Glomerular endothelial cell (primary cell): ENCODE measurements around the gene GOT2. TPM values are rescaled to one million over a fixed set of nuclear protein-coding genes. Genes with fewer than 3 reads are reported as not detected.
"Not testable (repeated sequence)": the region's sequence is repeated elsewhere in the genome, so short reads cannot be mapped to it uniquely, and the experiment has no call there.

Experiments used
- DNase-seq: peaks from one replicate; pipeline ENCODE4 v3.0.0-alpha.2; 2011; ENCODE audit warnings: low read depth, low spot score; ENCODE audit errors: extremely low read depth
- total RNA-seq: library from RNA; depleted of rRNA; stranded (reverse); fragments of >200 nt; gene quantifications from 2 replicates; pipeline ENCODE4 v1.2.3, GENCODE V29; 2015

GOT2 gene
- total RNA-seq, 1 donor from 2014 or later, result 112 TPM

DNA sequence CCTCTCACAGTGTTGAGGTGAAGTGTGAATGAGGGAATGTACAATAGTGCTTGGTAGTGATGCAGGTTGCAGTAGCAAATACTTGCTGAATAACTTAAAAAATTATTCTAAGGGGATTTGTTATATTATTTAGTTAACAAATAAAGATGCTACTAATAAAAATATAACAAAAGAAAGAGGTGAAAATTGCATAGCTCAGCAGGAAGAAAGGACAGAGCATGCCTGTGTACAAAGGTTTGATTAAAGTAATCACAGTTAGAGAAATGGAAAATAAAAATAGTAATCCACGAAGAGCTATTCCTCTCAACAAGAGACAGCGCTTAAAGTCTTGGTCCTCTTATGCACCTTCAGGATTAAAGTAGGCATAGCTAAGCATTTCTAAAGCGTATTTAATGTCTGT, 11.0 kb downstream of the GOT2 start:
- DNase-seq, result no peak

DNA sequence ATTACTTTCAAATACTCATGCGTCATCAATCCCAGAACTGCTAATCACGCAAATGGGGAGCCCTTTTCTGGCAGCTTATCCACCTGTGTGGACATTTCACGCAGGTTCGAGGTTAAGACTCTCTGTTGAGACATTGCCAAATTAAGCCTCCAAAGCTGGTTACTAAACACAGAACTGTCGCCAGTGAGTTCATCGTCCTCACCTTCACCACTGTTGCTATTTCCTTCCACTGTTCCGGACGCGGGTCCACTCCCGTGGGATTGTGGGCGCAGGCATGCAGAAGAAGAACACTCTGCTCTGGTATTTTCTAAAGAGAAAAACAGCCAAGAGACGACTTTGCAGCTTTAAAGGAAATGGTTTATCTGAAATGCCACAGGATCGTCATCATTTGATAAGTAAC, 16.1 kb downstream of the GOT2 start:
- no peak for DNase-seq

DNA sequence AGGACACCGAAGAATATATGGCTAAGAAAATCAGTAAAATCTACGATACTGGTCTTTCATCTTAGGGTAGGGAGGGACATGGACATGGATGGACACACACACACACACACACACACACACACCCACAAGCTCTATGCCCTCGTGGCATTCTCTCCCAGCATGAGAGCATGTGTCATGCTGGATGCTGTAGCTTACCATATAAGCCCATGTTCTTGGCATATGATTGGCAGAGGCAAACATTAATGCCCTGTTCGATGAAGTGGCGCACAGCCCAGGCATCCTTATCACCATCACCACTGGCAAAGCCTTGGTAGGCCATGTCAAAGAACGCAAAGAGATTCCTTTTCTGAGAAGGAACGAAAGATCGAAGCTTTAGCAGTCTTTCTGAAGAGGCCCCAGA, 17.6 kb downstream of the GOT2 start:
- no peak for DNase-seq

DNA sequence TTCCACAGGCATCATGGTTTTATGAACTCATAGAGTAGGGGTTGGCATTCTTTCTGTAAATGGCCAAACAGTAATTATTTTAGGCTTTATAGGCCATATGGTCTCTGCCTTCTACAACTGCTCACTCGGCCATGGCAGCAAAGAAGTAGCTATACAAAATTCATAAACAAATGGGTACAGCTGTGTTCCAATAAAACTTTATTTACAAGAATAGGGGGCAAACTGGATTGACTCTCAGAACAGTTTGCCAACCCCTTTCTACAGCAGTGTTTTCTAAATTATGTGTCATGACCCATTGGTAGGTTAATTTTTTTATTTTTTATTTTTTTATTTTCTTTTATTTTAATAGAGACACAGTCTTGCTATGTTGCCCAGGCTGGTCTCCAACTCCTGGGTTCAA, 20.4 kb downstream of the GOT2 start:
- no peak for DNase-seq

DNA sequence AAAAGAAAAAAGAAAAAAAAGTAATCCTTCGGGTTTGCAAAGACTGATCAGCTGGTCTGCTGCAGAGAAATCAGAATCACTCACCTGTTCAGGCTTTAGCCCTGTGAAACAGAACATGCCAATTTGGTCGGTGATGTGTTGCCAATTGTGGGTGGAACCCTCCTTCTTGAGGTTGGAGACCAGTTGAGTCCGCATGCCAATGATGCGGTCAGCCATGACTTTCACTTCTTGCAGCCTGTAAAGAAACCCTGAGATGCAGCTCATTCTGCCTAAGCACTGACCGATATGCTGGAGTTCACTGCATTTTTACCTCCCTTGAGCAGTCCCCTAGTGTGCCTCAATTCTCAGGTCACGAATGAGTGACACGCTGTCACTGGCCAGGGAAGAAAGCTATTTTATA, 24.8 kb downstream of the GOT2 start:
- DNase-seq, result no peak

DNA sequence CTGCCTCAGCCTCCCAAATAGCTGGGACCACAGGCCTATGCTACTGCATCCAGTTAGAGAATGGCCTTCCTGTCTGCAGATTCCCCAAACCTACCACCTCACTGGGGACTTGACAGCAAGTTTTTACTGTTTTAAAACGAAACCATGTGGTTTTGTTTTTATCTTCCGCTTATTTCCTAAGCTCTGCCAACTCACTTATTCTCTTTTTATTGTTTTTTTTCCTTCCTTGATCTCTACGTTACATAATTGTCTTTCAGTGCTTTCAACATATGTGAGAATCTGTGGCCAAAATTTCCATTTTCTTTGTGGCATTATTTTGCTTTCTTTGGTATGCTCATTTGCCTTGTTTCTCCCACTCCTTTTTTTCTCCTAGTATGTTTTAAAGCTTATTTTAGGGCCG, 35.0 kb downstream of the GOT2 start:
- no peak for DNase-seq

DNA sequence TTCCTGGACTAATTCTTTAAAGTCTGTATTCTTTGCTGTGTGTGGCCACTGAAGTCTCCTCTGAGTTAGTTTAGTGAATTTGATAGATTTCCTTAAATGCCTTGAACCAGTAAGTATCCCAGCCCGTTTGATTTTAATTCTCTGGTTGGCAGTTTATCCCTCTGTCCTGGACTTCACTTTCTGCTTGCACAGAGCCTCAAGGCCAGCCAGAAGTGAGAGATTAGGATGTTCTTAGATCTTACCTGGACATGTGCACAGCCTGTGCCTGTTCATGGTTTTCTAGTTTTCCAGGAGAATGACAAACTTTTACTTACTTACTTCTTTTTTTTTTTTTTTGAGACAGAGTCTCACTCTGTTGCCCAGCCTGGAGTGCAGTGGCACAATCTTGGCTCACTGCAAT, 38.7 kb downstream of the GOT2 start:
- DNase-seq, result no peak

DNA sequence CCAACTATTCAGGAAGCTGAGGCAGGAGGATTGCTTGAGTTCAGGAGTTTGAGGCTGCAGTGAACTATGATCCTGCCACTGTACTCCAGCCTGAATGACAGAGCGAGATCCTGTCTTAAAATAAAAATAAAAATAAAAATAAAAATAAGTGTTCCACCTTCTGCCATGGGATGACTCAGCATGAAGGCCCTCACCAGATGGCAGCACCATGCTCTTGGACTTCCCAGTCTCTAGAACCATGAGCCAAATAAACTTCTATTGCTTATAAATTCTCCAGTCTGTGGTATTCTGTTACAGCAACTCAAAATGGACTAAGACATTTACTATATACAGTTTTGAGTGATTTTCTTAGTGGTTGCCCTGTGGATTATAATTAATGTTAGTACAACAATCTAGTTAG, 41.7 kb downstream of the GOT2 start:
- DNase-seq, result no peak

DNA sequence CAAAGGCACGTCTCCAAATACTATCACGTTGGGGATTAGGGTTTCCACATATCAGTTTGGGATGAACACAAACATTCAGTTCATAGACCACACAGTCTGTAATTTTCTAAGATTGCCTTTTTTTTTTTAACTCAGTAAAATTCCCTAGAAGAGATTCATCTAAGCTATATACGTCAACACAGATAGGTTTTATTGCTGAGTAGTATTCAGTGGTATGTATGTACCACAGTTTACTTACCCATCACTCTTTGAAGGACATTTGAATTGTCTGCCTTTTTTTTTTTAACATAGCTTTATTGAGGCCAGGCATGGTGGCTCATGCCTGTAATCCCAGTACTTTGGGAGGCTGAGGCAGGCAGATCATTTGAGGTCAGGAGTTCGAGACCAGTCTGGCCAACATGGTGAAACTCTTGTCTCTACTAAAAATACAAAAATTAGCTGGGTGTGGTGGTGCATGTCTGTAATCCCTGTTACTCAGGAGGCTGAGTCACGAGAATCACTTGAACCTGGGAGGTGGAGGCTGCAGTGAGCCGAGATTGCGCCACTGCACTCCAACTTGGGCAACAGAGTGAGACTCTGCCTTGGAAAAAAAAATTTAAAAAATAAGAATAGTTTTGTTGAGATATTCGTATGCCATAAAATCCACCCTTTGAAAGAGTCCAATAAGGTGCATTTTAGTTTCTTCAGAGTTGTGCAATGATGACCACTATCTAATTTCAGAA, 47.0 kb downstream of the GOT2 start:
- not testable (repeated sequence) for DNase-seq

DNA sequence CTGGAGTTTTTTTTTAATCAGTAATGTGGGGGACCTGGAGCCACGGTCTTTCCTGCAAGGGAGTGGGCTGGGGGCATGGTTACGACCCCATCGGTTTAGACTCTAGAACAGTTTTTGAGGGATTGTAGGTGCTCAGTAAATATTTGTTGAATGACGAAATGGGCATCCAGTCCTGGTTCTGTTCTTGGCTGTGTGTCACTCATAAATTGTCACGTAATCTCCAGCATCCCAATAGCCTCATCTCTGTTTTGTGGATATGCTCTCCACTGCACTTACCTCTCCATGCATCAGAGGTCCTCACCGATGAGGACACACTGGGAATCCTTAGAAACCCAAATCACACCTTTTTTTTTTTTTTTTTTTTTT, 49.0 kb downstream of the GOT2 start:
- no peak for DNase-seq

DNA sequence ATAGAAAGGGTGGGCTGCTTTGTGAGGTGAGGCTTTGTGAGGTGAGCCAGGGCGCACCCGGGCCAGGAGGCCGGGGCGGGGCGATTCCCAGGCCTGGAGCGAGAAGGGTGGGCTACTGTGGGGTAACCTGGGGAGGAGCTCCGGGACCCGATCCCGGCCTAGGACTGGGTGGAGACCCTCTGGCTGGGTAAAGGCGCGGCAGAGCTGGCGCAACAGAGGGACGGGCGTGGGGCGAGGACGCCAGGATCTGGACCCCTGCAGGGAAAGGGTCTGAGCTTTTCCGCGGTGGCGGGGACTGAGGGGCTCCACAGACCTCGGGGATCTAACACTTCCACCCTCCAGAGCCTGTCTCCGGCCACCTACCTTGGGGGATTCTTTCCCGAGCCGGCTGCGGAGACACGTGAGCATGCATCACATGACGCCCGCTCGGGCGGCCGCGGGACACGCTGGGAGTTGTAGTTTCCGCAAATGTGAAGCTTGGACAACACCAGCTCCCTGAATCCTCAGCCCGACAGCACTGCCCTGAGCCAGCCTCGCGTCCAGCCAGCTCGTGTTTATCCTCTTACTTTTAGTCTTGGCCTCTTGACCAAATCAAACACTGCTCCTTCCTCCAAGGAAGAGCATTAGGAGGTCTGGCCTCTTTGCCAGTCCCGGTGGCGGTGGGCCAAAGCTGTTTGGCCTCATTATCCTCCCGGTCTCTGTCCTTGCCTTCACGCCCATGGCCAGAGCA, 49.6 kb downstream of the GOT2 start, which contains the start of gene SLC38A7:
SLC38A7 (minus strand) TSS at position 417 of the 730 bp plus-strand sequence. CDS start 4,644 bp downstream, outside the sequence.
- DNase-seq, result peak; percentile 25

DNA sequence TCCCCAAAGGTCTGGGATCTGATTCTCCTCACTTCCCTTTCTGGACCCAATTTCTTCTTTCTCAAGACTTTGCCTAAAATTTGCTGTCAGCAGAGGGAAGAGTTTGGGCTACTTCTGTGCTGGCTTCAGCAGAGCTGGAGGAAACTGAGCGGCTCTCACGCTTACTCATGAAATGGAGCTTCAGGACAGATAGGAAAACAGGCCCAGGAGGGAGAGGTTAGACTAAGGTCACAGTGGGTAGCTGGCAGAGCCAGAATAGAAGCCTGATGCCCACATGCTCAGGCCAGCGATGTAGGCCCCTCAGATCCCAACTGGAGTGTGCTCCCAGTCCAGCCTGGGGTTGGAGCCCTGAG, 50.1 kb downstream of the GOT2 start:
- peak; percentile 7 for DNase-seq

DNA sequence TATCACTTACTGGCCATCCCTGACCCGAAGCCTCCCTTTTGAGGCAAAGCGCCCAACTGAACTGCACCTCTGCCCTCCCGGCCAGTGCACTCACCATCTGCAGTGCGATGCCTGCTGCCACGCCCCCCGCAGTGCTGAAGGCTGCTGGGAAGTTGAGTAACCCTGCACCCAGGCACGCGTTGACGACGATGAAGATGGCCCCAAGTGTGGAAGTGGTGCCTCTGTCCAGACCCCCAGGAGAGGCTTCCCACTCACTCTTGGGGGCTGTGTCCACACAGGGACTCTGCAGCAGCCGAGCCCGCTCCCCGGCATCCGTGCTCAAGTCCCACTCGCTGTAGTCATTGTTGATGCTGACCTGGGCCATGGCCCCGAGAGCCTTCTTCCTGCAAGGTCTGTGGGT, 54.4 kb downstream of the GOT2 start:
- no peak for DNase-seq

DNA sequence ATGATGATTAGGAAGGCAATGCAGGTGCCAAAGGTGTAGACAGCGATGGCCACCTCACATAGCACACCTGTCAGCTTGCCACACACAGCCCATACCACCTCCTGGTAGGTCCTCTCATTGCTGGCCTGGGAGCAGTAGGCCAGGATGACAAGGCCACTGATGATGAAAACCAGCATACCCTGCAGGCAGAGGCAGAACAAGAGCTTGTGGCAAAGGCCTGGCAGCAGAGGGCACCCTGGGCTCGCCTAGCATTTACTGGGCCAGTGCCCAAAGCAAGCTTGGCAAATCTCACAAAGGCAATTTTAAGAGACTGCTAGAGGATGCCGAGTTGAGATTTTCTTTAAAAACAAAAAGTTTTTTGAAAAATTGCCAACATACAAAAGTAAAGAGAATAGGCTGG, 55.4 kb downstream of the GOT2 start:
- no peak for DNase-seq

DNA sequence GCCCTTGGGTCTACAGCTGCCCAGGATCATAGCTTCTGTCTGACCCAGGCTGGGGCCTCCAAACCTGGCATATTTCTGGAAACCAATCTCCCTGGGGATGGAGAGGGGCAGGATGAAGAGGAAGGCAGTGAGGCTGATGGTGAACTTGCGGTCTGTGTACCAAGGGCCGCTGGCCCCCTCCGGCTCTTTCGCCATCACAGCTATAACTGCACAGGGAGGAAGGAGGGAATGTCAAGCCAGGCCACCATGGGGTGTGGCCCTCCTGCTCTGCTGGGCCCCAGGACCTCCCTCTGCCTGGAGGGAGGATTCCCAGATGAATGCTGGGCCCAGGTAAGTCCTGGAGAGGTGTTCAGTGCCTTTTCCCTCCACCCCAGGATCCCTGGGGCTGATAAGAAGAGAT, 55.8 kb downstream of the GOT2 start:
- no peak for DNase-seq

DNA sequence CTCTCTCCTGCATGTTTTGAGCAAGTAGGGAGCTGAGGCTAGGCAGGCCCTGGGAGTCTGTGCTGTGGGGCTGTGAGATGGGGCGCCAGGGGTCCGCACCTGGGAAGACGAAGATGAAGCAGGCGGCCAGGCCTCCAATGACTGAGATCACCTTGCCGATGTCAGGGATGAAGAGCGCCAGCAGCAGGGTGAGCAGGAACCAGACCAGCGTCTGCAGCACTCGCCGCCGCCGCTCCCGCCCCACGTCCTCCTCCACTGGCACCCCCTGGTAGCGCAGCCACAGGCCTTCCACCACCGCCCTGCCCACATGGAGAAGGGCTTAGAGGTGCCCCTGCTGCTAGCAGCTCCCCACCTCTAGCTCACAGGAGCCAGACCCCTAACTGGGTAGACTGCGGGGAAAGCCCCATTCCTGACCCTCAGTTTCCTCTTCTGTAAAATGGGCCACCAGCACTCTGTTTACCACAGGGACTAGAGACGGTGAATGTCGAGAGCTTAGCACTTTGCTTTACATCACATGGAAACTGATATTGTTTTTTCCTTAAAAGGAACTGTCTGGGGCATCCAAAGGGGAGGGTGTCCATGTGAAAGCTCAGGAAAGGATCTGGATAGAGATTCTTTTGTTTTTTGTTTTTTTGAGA, 63.1 kb downstream of the GOT2 start:
- no peak for DNase-seq

DNA sequence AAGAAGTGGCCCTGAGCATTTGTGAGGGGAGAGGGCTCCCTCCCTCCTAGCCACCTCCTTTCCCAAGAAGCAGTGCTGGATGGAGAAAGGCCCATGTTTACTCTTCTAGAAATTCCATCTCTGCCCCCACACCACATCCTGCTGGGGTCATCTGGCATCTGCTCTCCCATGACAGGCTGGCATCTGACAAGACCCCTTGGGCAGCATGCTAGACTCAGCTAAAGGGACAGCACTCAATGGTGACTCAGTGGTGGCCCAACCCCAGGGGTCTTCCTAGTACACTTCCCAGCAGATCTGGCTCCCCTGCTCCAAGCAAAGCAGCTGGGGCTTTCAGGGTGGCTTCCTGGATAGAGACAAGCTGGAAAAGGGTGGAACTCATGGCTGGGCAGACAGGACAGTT, 63.9 kb downstream of the GOT2 start:
- no peak for DNase-seq

DNA sequence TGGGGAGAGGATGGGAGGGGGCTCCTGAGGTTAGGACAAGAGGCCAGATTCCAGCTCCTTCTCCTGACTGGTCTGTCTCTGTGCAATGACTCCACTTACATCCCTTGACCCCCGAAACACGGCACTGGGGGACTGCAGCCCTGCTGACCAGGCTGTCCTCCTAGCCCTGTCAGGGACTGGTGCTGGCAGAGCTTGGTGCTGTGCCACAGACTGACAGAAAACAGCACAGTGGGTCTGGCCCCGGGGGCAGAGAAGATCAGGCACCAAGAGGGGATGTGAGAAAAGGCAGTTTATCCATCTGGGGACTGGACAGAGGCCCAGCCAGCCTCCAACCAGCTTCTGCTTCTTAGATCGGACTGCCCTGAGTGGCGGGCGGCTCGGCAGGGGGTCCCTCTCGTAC, 68.9 kb downstream of the GOT2 start:
- DNase-seq, result no peak

DNA sequence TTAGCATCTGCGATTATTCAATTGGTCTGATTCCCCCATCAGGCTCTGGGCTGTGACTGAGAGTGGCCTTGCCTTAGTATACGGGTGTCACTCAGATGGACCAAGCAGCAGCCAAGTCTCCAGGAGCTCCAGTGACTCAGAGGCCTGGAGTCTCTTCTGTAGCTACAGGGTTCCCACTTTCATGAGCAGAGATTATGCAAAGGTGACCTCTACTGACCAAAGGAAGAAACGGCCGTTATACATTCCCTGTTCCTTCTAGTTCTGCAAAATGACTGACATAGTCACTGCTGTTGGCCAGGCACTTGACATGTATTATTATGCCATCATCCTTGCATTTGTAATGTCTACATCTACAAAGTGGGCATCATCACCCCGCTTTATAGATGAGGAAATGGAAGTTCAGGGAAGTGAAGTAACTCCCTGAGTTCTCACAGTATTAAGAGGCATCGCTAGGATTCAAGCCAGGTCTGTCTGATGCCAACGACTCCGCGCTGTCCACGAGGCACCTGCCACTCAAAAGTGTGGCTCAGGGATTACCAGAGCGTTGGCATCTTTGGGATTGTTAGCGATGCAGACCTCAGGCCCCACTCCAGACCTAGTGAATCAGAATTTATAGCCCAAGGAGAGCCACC, 72.8 kb downstream of the GOT2 start:
- peak; percentile 54 for DNase-seq

DNA sequence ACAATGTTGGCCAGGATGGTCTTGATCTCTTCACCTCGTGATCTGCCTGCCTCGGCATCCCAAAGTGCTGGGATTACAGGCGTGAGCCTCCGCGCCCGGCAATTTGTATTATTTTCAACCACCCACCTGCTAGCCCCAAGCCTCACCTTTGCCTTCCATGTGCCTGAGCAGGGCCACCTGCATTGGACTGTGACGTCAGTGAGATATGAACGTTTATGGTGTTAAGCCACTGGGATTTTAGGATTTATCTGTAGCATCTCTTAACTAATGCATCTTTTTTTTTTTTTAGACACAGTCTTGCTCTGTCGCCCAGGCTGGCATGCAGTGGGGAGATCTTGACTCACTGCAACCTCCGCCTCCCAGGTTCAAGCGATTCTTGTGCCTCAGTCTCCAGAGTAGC, 74.2 kb downstream of the GOT2 start:
- not testable (repeated sequence) for DNase-seq

DNA sequence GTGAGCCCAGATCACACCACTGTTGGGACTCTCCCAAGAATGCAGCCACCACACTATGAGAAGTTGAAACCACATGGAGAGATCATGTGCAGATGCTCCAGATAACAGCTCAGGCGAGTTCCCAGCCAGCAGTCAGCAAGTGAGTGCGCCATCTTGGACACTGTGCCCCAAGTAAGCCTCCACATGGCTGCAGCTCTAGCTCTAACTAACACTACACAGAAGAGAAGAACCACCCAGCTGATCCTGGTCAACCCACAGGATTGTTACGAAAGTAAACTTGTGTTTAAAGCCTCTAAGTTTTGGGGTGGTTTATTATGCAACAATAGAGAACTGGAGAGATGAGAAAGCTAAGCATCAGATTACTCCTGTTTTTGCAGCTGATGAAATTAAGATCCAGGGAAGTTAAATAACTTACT, 75.3 kb downstream of the GOT2 start:
- DNase-seq, result no peak
